Tongue (tissue), 2 donors: ENCODE measurements around the gene PWP1. TPM values are rescaled to one million over a fixed set of nuclear protein-coding genes. Genes with fewer than 3 reads are reported as not detected.

Source experiments
- DNase-seq: peaks from one replicate; pipeline ENCODE4 v3.0.0-alpha.2; 2015
- total RNA-seq: library from RNA; depleted of rRNA; stranded (reverse); fragments of >200 nt; gene quantifications from one replicate; pipeline ENCODE4 v1.2.3, GENCODE V29; 2014

PWP1 gene
- total RNA-seq, 1 donor from 2014 or later, result 44.4 TPM

- no peak for DNase-seq
Measured at GRCh38 chr12:107736914-107737313, 51.3 kb downstream of the PWP1 start.

DNA sequence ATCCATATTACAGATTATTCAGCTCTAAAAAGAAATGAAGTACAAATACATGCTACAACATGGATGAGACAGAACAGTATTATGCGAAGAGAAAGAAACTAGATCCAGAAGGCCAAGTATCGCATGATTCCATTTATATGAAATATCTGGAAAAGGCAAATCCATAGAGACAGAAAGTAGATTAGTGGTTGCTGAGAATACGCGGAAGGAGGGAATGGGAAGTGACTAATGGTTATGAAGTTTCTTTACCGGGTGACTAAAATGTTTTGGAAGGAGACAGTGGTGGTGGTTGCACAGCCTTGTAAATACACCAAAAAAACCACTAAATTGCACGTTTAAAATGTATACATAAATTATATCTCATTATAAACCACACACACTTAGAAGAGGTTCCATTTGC is 62.9 kb downstream of the PWP1 start:
- DNase-seq, result no peak

GRCh38 chr12:107749083-107749482 is 63.5 kb downstream of the PWP1 start:
- no peak for DNase-seq

- no peak for DNase-seq
Measured at GRCh38 chr12:107759410-107759809, 73.8 kb downstream of the PWP1 start.

GRCh38 chr12:107760207-107760808 is 74.7 kb downstream of the PWP1 start:
- peak; percentile 29 for DNase-seq

DNA sequence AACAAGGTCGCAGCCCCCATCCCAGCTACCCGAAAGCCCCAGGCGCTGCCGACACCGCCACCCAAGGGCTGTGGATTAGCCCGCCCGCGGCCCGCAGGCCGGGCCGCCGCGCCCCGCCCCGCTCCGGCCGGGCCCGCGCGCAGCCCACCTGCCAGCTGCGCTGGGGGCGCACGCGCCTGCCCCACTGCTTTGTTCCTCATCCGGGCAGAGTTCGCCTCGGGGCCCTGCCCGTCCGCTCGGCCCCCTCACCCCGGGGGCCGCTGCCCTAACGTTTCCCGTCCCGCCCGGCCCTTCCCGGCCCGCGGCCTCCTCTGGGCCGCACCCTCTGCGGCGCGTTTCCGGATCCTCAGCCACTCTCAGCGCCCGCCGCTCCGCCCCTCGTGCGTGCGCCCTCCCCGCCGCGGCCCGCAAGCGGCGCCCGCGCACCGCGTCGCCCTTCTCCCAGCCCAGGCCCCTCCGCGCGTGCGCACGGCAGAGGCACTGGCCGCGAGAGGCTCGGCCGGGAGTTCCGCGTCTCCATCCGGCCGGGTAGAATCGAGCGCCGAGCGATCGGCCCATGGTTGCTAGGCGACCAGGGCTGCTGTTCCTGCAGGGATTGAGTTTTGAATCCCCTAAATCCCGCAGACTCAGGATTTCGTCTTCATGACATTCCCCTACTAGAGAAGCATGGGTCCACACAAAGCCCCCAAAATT is 75.4 kb downstream of the PWP1 start, which contains the start of gene PRDM4:
TSS of gene PRDM4 (minus strand) at position 329 of the 693 bp plus-strand sequence. CDS start 622 bp downstream, outside the sequence.
- DNase-seq, result peak; percentile 98

- DNase-seq, result no peak
Measured at GRCh38 chr12:107761502-107761904, 75.9 kb downstream of the PWP1 start.

Other genes starting within 250 kb of the PWP1 start
- gene PRDM4, start 75.3 kb downstream of the PWP1 start, total RNA-seq, result 23.5 TPM
- gene ASCL4, start 88.9 kb downstream of the PWP1 start, total RNA-seq, result not detected